Glutamatergic neuron (in vitro differentiated cells): ENCODE results near the gene PTGR1. TPM values are rescaled to one million over a fixed set of nuclear protein-coding genes. Genes with fewer than 3 reads are reported as not detected.

Experiments
- DNase-seq: peaks from one replicate; pipeline ENCODE4 v3.0.0; 2022
- H3K27ac Mint-ChIP-seq: one replicate; pipeline ENCODE4 v1.8.0; 2020; ENCODE audit warnings: mild to moderate bottlenecking, mixed read lengths, inconsistent platforms; ENCODE audit not compliant: unreplicated experiment
- H3K27me3 Mint-ChIP-seq: one replicate; pipeline ENCODE4 v1.8.0; 2020; ENCODE audit warnings: mild to moderate bottlenecking, moderate library complexity, mixed read lengths, inconsistent platforms; ENCODE audit not compliant: unreplicated experiment
- H3K36me3 Mint-ChIP-seq: one replicate; pipeline ENCODE4 v1.8.0; 2020; ENCODE audit warnings: mild to moderate bottlenecking, mixed read lengths, inconsistent platforms; ENCODE audit not compliant: unreplicated experiment
- H3K4me1 Mint-ChIP-seq: one replicate; pipeline ENCODE4 v1.8.0; 2020; ENCODE audit warnings: mild to moderate bottlenecking, low read depth, mixed read lengths, inconsistent platforms; ENCODE audit not compliant: unreplicated experiment
- H3K4me3 Mint-ChIP-seq: one replicate; pipeline ENCODE4 v1.8.0; 2020; ENCODE audit warnings: mild to moderate bottlenecking, mixed read lengths, inconsistent platforms; ENCODE audit not compliant: unreplicated experiment
- H3K9me3 Mint-ChIP-seq: one replicate; pipeline ENCODE4 v1.8.0; 2020; ENCODE audit warnings: mild to moderate bottlenecking, moderate library complexity, mixed read lengths, inconsistent platforms; ENCODE audit not compliant: unreplicated experiment
- total RNA-seq: library from RNA; stranded (reverse); fragmentation: NEBNext Ultra II Directional; extraction: Animal tissue kit (Norgen Biotek cat#: 25700); gene quantifications from one replicate; pipeline ENCODE4 v1.2.1, GENCODE V29; 2021; ENCODE audit not compliant: unreplicated experiment
- TF ChIP-seq, protein P1 (sequence below): fragments of 200-600 bp; sonication (generic); IDR thresholded peaks from one replicate; pipeline ENCODE4 v1.5.0; 2021; ENCODE audit not compliant: partially characterized antibody, unreplicated experiment

Gene PTGR1
- total RNA-seq, 1 donor from 2014 or later = 23.4 TPM

DNA sequence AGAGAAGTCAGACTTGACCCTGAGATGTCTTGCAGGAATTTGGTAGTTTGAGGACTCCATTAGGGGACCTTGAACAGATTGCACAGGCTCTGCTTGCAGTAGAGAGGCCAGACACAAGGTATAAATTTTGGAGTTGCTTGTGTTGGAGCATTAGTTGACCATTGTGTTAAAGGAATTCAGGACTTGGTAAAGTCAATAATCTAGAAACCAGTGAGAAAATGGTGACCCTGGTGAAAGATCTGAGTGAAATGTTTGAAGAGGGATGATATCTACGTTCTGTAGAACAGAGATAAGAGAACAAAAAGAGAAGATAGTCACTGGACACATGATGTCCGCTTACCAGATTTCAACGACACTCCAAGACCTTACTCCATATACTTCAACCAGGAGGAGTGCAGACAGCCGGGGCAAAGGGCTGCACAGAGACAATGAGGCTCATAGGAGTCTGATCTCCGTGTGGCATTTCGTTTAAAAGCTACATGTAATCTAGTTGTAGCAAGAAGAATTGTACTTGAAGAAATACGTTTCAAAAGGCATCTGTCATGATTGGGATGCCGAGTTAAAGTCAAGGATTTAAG lies 44.8 kb upstream of the PTGR1 start:
- no peak for DNase-seq
- Mint-ChIP-seq H3K9me3 (no peaks in the 10 kb centered on the region), H3K4me1 (no peaks in the 10 kb centered on the region), H3K27ac (no peak overlapping the region), H3K4me3 (no peak overlapping the region), H3K36me3 (no peaks in the 10 kb centered on the region), H3K27me3 (no peaks in the 10 kb centered on the region)
- TF ChIP-seq, protein P1, sequence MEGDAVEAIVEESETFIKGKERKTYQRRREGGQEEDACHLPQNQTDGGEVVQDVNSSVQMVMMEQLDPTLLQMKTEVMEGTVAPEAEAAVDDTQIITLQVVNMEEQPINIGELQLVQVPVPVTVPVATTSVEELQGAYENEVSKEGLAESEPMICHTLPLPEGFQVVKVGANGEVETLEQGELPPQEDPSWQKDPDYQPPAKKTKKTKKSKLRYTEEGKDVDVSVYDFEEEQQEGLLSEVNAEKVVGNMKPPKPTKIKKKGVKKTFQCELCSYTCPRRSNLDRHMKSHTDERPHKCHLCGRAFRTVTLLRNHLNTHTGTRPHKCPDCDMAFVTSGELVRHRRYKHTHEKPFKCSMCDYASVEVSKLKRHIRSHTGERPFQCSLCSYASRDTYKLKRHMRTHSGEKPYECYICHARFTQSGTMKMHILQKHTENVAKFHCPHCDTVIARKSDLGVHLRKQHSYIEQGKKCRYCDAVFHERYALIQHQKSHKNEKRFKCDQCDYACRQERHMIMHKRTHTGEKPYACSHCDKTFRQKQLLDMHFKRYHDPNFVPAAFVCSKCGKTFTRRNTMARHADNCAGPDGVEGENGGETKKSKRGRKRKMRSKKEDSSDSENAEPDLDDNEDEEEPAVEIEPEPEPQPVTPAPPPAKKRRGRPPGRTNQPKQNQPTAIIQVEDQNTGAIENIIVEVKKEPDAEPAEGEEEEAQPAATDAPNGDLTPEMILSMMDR = no peak

DNA sequence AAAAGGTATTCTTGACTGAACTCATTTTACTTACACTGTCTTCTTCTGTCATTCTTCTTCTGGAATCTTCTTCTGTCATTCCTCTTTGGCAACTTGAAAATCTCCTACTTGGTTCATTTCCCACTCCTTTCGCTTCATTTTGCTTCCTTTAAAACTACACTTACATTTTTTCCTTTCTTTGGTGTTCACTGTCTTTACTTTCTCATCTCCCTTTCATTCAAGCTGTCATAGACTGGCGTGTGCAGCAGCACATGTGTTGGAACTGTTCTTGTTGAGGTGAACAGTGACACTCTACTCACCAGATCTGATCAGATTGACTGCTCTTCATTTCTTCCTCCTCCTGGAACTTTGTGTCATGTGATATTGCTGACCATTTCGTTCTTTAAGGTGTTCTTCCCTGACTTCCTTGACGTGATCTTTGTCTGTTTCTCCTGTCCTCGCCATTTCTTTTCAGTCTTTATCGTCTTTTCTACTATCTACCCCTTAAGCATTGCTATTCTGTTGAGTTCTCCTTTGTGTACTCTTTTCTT lies 38.0 kb upstream of the PTGR1 start:
- Mint-ChIP-seq H3K27ac (no peak overlapping the region), H3K4me3 (no peak overlapping the region), H3K9me3 (peaks cover 2% of the 10 kb centered on the region), H3K27me3 (peaks cover 1% of the 10 kb centered on the region), H3K36me3 (no peaks in the 10 kb centered on the region), H3K4me1 (peaks cover 8% of the 10 kb centered on the region)
- no peak for DNase-seq
- TF ChIP-seq, protein P1 = no peak

DNA sequence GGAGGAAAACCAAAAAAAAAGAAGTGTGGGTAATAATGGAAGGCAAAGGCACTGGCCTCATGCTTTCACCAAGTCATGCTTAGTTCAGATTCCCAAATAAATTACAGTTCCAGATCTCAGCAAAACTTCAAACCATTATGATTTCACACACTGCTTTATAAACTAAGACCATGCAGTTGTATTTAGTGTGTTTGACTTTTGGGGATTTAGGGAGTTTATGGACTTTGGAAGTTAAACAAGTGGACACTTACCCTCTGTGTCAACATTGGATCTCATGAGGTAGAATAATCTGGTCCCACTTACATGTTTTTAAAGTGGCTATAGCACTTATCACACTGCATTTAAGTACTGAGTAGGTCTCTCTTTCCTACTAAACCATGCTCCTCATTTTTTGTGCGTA lies 35.4 kb upstream of the PTGR1 start:
- H3K9me3 Mint-ChIP-seq = peaks cover 16% of the 10 kb centered on the region
- peaks cover 10% of the 10 kb centered on the region for H3K27me3 Mint-ChIP-seq
- peaks cover 14% of the 10 kb centered on the region for H3K4me1 Mint-ChIP-seq
- no peaks in the 10 kb centered on the region for H3K36me3 Mint-ChIP-seq
- no peak overlapping the region for H3K4me3 Mint-ChIP-seq
- no peak for DNase-seq
- TF ChIP-seq, protein P1 = no peak
- no peak overlapping the region for H3K27ac Mint-ChIP-seq

DNA sequence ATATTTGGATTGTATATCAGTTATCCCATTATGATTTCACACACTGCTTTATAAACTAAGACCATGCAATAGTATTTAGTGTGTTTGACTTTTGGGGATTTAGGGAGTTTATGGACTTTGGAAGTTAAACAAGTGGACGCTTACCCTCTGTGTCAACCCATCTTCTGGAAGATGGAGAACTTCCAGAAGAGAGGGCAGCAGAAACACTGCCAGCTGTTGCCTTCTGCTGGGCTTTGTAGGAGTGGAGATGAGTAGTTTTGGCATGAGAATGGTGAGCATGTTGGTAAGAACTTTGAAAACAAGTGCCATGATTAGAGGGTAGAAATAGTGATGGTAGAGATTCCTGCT lies 33.9 kb upstream of the PTGR1 start:
- Mint-ChIP-seq H3K27ac (no peak overlapping the region), H3K36me3 (no peaks in the 10 kb centered on the region), H3K4me3 (peak overlapping the region; percentile 90), H3K9me3 (peaks cover 16% of the 10 kb centered on the region), H3K27me3 (peaks cover 10% of the 10 kb centered on the region), H3K4me1 (peaks cover 14% of the 10 kb centered on the region)
- TF ChIP-seq, protein P1 = no peak
- DNase-seq = no peak

DNA sequence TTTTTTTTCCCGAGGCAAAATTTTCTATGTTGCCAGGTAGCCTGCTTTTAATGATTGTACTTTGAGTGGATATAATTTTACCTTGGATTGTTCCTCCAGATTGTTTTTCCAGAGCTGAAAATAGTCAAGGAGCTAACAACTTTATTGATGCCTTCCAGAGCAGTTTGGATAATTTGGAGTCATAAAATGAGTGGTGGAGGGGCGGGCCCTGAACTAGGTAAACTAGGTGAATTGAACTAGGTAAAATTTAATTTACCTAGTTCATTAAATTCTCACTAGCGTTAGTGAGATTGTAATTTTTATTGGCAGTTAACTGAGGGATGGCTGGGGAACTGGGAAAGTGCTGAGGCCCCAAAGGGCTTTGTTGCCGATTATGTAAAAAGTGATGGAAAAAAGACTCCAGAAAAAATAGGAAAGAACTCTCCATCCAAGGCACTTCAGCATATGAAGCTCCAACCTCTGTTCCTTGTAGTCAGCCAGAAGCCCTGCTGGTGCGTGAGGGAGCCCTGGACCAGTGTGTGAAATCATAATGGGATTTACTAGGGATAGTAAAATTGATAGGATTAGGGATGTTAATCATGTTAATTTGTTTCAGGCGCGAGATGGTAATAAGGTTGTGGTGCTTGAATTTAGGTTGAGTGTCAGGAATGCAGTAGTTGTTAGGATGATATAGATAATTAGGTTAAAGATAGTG lies 33.4 kb upstream of the PTGR1 start:
- TF ChIP-seq, protein P1 = no peak
- Mint-ChIP-seq H3K36me3 (no peaks in the 10 kb centered on the region), H3K27me3 (peaks cover 10% of the 10 kb centered on the region), H3K4me1 (peaks cover 14% of the 10 kb centered on the region), H3K9me3 (peaks cover 16% of the 10 kb centered on the region), H3K27ac (no peak overlapping the region), H3K4me3 (peak overlapping the region; percentile 90)
- DNase-seq = no peak
